DOHH2 (cell line): ENCODE data around the gene CPEB1.

Experiments
- CTCF ChIP-seq: fragments of 200-600 bp; sonication (generic); IDR thresholded peaks from one replicate; pipeline ENCODE4 v1.5.1; 2014; ENCODE audit warnings: antibody characterized with exemption, mild to moderate bottlenecking, low read depth, low read length; ENCODE audit not compliant: poor library complexity, severe bottlenecking
- EZH2phosphoT487 ChIP-seq: fragments of 200-600 bp; sonication (generic); IDR thresholded peaks from 2 replicates; pipeline ENCODE4 v1.6.1; 2017; ENCODE audit warnings: borderline replicate concordance, mild to moderate bottlenecking, antibody characterized with exemption, low read length, moderate library complexity, mixed read lengths

- TF ChIP-seq CTCF: no peak
- no peak for TF ChIP-seq EZH2phosphoT487
Observed at GRCh38 chr15:82650046-82650670, 3.0 kb upstream of the CPEB1 start.
